GM11168 (cell line): ENCODE data around the gene ADARB1.

Experiments used
- in situ Hi-C: fragments of 300-500 bp; cut with MboI; formaldehyde crosslinking; loops from one replicate; pipeline ENCODE4 v1.12.0; 2022; ENCODE audit warnings: low sequenced_read_pairs; ENCODE audit not compliant: unreplicated experiment

ADARB1 gene

DNA sequence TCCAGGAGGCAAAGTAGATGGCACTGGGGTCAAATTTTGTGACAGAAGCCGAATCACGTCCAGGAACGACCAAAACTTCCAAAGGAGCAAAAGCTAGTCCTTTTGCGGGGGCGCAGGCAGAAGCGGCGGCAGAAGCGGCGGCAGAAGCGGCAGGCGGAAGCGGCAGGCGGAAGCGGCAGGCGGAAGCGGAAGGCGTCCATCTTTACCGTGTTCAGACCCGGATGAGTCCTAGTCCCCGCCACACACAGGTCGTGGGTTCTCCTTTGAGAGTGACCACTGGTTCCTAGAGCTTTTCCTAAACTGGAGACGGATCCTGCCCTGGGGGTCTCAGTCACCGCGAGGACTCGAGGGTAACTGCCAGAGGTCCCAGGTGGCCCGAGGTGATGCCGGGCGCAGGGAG, 159.7 kb downstream of the ADARB1 start:
- in situ Hi-C loops, result no loop called here

DNA sequence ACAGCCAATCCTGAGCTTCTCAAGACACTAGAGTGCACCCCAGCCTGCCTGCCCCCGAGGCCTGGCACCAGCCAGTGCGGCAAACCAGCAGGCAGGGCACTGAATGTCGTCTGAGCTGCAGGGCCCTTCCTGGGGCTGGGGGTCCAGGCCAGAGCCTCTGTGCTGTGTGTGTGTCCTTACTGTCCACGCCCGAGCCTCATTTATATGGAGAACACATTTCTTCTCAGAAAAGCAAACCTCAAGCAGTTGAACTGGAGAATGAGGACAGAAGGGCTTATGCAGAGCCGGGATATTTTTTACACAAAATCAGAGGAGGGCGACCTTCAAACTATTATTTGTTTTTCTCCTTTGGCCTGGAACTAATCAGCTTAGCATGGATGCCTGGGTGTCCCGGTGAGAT, 160.6 kb downstream of the ADARB1 start:
- in situ Hi-C loops, result no loop called here

DNA sequence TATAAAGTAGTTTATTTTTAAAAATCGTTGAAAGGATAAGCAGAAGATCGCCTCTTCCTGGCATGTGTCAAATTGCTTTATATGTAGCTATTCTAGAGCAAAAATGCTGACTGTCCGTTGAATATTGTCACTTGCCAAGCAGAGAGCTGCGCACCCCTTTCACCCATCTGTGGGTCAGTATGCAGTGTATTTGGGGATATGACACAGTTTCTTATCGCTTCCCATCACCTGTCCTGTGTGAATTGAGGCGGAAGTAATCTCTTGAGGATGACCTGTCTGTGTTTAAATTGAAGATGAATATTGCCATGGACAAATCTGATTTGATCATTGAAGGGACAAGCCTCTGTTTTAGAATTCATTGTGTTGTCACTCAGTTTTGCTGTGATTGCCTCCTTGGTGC, 161.1 kb downstream of the ADARB1 start:
- in situ Hi-C loops, result no loop called here

DNA sequence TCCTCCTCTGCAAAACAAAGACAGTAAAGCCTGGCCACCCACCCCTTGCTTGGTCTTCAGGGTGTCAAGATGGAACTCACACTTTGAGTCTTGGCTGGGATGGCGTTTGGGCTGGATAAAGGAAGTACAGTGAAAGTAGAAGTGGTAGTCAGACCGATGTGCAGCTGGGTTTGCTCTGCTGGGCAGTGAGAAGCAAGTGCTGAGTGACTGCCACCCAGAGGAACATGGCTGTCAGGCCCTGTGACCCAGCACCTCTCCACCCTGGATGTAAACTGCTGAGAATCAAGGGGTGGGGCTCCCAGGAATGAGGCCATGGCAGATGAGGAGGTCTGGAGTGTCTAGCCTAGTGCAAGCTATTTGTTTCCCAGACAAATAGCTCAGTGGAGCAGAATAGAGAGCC, 162.1 kb downstream of the ADARB1 start:
- in situ Hi-C loops, result no loop called here

DNA sequence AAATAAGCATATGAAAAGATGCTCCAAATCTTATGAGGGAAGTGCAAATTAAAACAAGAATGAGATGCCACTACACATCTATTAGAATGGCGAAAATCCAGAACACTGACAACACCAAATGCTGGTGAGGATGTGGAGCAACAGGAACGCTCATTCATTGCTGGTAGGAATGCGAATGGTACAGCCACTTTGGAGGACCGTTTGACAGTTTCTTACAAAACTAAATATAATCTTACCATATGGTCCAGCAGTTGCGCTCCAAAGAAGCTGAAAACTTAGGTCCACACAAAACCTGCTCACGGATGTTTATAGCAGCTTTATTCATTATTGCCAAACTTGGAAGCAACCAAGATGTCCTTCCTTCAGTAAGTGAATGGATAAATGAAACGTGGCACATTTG, 163.0 kb downstream of the ADARB1 start:
- in situ Hi-C loops, result no loop called here

DNA sequence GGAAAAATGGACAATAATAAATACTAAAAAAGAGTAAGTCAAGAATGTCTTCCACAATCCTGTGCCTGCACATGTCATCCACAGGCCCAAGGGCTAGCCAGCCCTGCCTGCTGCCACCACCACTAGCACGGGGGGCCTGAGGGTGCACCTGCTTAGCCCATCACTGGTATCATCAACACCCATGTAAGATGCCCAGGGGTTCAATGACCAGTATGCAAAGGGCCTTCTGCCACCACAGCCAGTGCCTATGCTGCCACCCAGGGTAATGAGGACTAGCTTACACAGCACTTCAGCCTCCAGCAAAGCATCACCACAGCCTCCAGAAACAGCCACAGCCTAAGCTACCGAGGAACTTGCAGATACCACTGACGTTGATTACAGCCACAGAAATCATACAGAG, 167.0 kb downstream of the ADARB1 start:
- in situ Hi-C loops, result no loop called here

DNA sequence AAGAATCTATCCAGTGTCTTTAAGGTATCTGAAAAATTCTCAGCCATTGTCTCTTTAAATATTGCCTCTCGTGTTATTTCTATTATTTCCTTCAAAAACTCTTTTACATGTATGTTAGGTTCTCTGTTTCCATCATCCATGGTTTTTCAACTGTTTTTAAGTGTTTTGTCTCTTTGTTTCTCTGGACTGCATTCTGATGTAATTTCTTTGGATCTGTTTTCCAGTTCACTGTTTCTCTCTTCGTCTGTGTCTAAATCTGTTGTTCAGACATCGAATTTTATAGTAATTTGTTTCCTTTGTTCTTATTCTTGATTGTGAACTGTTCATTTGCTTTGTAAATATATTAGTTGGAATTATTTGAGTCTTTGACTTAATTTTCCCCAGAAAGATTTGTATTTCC, 169.2 kb downstream of the ADARB1 start:
- in situ Hi-C loops, result no loop called here

DNA sequence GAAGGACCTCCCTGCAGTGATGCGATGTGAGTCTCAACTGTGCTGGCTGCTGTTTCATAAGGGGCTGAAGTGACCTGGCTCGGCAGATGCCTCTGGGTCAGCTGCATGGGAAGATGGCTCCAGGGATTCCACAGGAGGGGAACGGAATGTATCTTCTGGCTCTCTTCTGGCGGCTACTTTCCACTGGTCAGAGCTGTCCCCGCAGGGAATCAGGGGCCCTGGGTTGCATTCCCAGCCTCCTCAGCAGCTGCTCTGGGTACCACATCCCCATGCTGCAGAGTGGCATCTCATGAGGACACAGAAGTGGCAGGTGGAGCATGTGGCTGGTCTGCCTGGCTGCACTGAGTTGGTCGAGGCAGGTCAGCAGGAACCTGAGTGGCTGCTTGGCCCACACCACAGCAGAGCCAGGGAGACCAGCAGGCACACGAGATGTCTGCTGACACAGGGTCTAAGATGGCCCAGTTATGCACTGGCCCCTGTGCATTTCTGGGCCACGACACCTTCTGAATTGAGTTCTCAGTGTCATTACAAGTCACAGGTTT, 170.5 kb downstream of the ADARB1 start:
- in situ Hi-C loops, result no loop called here

DNA sequence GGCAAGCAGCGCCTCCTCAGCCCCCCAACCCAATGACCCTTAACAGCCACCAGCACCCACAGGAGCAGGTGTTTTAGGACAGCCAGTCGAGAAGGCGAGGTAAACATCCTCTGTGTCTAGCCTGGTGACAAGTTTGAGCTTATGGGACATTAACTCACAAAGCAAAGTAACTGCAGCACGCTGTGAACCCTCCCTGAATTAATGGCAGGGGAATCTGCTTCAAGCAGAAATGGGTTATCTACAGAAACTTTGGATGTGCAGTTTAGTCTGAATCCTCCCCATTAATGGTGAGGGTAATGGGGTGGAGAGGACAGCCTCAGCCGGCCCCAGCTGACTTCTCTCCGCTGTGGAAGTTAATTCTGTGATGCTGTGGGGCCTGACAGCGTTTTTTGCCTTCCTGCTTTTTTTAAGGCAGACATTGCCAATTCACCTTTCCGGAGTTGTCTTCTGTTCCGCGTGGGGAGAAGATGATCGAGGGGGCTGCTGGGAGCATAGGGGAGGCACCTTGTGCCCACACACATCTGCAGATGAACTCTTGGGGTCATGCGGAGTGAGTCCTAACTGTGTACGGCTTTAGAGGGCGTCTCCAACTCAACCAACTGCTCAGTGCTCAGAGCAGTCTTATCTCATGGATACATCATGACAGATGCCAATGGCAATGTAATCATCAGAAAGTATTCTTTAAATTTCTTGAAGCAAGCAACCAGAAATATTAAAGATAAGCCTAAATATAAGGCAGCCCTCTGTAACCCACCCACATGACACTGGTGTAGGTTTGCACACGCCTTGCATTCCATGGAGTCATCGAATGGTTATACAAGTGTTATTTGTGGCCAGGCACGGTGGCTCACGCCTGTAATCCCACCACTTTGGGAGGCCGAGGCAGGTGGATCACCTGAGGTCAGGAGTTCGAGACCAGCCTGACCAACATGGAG, 172.3 kb downstream of the ADARB1 start:
- in situ Hi-C loops, result no loop called here

DNA sequence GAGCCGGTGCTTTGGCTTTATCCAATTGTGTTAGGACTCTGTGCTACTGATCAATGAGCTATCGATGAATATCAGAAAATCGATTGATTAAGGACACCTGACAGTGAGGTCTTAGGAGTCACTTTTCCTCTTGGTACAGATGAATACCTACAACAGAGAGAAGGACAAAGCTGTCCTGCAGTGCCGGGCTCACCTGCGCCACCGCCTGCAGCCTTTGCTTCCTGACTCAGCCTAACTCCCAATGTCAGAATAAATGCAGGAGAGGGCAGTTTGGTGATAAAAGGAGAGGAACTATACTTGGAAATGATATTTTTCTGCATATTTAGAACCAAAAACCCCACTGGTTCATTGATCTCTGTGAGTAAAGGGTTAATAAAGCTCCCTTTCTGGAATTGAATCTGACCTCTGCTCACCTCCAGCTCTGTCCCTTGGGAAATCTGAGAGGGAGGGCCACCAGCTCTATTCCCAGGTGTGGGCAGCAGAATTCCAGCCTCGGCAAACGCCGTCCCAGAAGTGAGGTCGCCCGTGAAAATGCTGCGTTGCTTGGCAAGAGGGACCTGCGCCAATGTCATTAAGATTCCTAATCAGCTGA, 174.0 kb downstream of the ADARB1 start:
- in situ Hi-C loops, result no loop called here

DNA sequence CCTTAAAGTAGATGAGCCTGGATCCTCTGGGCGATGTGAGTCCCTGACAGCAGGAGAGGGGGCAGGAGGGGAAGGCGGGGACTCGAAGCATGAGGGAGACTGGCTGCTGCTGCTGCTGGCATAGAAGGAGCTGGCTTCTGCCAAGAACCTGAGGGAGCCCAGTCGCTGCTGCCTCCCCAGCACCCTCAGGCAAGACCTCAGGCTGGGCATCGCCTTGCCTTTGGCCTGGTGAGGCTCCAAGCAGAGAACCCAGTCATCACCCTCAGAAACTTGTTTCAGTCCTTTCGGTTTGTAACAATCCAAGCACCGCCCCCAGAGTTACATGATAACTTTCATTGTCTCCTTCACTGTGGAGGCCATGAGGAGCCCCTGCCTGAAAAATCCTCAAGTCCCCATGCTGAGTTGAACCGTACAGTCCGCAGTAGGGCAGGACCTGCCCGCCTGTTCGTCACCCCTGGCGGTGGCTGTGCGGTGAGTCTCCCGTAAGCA, 174.6 kb downstream of the ADARB1 start:
- in situ Hi-C loops, result no loop called here

DNA sequence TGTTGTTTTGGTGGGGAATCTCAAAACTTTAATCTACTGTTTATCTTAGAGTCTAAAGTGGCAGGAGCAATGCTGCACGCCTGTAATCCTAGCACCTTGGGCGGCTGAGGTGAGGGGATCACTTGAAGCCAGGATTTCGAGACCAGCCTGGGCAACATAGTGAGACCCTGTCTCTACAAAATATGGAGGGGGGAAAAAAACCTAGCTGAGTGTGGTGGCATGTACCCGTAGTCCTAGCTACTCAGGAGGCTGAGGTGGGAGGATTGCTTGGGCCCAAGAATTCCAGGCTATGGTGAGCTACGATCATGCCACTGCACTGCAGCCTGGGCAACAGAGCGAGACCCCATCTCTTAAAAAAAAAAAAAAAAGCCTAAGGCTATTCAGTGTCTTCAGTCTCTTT, 175.2 kb downstream of the ADARB1 start:
- in situ Hi-C loops, result no loop called here

DNA sequence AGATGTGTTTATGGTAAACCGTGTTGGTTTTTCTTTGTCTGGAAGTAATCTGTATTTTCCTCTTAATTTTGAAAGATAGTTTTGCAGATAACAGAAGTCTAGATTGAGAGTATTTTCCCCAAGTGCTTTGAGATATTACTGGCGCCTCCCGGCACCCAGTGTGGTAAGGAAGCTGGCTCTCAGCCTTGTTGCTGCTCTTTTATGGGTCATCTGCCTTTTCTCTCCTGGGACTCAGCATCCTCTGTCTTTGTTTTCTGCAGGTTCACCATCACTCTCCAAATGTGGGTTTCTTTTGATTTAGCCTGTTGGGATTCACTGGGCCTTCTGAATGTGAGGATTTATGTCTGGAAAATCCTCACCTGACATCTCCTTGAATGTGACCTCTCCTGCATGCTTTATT, 175.9 kb downstream of the ADARB1 start:
- in situ Hi-C loops, result no loop called here

DNA sequence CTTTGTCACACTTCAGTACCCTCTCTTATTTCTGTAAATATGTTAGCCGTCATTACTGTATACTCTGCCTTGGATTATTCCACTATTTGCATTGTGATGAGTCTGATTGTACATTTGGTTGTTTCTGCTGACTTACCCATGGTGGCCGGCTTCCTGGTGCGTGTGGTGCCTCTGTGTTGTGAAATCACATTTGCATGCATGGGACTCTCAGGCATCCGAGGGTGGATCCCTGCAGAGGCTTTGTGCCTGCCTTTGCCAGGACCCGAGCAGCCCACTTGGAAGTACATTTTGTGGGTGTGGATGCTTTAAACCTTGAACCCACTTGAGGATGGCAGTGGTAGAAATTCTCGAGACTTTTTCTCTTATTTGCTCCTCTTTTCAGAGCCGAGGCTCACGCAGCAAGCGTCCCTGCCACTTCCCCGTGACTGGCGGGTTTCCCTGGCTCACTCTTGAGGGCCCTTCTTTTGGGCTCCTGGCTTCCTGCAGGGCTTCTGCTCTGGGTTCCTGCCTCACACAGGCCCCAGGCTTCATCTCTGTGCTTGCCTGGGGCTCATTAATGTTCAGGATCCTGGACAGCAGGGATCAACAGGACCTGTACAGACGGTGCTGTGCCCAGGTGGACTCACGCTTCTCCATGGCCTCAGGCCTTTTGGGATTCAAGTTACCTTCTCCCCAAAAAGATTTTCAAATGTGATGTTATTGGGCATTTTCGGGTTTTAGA, 176.7 kb downstream of the ADARB1 start:
- in situ Hi-C loops, result no loop called here

DNA sequence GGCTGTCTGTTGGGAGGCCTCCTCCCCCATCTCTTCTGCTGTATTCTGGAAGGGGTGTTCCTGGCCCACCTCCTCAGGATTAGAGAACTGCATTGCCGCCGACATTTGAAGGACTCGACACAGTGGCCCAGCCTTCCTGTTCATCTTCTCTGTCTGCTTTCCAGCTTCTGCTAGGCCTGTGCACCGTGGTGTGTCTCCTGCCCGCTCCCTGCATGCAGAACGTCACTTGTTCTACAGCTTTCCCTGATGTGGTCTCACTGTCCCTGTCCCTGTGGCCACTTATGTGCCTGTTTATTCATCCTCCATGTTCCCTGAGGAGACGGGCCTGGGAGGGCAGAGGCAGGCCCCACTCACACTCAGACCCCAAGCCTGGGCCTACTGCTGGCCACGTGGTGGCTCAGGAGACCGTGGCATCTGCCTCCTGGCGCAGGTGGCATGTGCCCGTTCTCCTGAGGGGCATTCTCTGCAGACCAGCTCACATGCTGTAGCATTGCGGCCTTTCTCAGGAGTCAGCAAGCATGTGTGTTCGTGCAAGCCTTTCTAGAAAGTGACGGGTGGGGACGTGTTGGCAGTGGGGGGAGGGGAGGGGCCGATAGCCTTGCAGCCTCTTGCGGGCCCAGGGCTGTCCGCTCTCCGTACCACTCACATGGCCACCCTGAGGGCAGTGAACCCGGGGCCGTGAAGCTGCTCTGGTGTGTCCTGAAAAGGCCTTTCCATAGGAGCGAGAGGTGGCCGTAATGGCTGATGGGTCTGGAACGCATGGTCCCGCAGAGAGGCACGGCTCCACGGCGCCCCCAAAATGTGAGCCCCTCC, 177.5 kb downstream of the ADARB1 start:
- in situ Hi-C loops, result no loop called here

DNA sequence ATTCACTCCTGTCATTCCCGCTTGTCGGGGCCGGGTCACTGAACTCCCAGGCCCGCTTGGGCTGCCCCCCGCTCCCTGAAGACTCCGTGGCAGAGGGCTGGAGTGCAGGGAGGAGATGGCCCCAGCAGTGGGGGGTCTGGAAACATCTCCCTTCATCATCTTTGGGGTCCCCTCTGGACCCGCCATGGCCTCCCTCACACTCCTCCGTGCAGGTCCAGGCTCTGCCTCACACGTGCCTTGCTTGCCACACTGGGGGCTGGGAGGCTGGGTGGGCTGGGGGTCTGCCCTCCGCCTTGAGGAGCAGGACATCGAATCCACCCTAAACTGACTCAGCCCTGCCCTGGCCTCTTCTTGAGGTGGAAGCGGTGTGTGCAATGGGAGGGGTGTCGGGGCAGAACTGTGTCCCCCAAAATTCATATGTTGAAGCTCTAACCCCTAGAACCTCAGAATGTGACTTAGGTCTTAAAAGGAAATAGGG, 178.1 kb downstream of the ADARB1 start:
- in situ Hi-C loops, result no loop called here

DNA sequence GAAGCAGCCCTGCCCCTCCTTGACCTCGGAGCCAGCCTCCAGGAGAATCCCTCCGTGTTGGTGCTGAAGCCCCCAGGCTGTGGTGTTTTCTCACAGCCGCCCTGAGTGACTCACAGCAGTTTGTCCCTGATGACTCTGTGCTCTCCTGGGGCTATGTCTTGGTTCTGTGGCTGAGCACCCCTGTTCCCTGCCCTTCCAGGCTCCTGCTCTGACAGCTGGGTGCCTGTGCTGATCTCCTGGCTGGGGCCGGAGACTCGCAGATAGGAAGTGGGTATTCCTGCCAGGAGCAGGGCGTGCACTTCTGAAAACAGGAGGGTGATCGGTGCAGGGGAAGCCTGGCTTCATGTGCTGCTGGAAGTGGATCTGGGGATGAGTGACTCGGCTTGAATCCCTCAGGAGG, 178.8 kb downstream of the ADARB1 start:
- in situ Hi-C loops, result no loop called here

DNA sequence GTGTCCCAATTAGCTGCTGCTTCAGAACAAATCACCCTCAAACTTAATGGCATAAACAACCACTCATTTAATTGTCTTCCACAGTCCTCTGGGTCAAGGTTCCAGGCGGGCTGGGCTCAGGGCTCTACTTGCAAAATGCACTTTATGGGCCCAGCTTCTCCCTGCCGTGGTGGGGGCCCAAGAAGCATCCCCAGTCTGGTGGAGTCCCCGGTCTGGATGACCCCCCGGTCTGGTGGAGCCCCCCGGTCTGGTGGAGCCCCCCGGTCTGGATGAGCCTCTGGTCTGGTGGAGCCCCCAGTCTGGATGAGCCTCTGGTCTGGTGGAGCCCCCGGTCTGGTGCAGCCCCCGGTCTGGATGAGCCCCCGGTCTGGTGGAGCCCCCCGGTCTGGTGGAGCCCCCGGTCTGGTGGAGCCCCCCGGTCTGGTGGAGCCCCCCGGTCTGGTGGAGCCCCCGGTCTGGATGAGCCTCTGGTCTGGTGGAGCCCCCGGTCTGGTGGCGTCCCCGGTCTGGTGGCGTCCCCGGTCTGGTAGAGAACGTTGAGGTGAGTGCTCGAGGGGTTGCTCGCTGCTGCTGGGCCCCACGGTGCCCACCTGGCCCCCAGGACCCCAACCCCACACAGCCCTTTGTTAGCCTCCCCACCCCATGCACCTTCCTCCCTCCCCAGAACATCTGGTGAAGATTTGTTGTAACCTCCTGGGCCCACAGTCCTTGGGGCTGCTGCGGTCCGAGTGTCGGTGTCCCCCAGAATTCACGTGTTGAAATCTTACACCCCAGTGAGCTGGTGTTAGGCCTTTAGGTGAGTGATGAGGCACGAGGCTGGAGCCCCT, 179.5 kb downstream of the ADARB1 start:
- in situ Hi-C loops, result no loop called here

DNA sequence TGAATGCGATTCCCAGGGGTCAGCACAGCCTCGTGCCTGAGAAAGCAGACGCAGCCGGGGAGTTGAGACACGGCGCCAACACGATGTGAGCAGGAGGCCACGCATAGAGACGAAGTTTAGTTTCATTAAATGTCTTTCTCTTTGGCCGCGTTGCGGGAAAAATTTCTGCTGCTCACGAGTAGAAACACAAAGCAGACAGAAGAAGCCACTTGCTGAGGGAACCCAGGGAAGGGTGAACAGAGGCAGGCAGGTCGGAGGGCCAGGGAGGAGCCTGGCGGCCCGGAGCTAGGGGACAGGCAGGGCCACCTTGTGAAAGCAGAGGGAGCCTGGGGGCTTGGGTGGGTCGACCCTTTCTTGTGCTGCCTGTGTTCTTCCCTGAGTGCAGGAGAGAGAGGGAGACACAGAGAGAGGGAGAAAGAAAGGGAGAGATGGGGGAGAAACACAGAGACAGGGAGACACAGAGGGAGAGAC, 180.1 kb downstream of the ADARB1 start:
- in situ Hi-C loops, result no loop called here
